Measurements from ENCODE around the gene ACSM2A. TPM values are rescaled to one million over a fixed set of nuclear protein-coding genes. Genes with fewer than 3 reads are reported as not detected.

ACSM2A gene
- total and polyA plus RNA-seq, 2 donors (not counting 1 experiment from before 2014, with no cell fraction given), result not detected

DNA sequence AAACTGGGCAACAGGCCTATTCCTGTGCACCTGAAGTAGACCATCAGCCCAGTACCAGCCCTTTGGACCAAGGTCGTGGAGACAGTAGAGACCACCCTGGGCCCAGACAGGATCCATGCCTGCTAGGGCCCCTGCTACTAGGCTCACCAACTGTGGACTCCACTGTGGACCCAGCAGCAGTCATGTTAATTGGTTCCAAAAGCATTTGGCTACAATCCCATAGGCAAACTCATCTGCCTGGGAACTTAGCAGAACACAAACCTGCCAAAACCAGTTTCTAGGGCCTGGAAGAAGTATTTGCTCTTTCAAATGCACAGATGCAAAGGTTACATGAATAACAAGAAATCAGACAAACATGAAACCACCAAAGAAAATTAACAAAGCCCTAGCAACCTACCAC is 53.1 kb downstream of the ACSM2A start:
- DNase-seq (ENCODE audit: low read depth in 2 of 2), result no peak
- Histone ChIP-seq H3K4me1 (ENCODE audit: control insufficient read depth, extremely low read depth, insufficient read depth, low read length) (no peaks in the 10 kb centered on the region), H3K4me3 (replicated peaks in 1 of 4; ENCODE audit: control extremely low read depth in 1 of 4, insufficient read depth in 1 of 4, low read depth in 3 of 4, low read length in 4 of 4) (no peak overlapping the region), H3K4me2 (ENCODE audit: extremely low read depth, insufficient read depth, low read length) (no peak overlapping the region), H3K9me3 (ENCODE audit: control insufficient read depth, insufficient read depth, low read depth, low read length) (no peaks in the 10 kb centered on the region), H3K9ac (ENCODE audit: insufficient read depth, low read length) (no peak overlapping the region), H3K79me2 (ENCODE audit: control insufficient read depth, insufficient read depth, low read length) (no peaks in the 10 kb centered on the region), H3K27ac (ENCODE audit: insufficient read depth, low read length) (no peak overlapping the region), H4K20me1 (ENCODE audit: control insufficient read depth, extremely low read depth, insufficient read depth, low read length) (no peaks in the 10 kb centered on the region), H3K36me3 (ENCODE audit: control insufficient read depth, insufficient read depth, low read length) (no peaks in the 10 kb centered on the region), H3K27me3 (ENCODE audit: control insufficient read depth, insufficient read depth, low read length) (no peaks in the 10 kb centered on the region), H2AFZ (ENCODE audit: low read length) (no peak overlapping the region)
- TF ChIP-seq, protein P1, sequence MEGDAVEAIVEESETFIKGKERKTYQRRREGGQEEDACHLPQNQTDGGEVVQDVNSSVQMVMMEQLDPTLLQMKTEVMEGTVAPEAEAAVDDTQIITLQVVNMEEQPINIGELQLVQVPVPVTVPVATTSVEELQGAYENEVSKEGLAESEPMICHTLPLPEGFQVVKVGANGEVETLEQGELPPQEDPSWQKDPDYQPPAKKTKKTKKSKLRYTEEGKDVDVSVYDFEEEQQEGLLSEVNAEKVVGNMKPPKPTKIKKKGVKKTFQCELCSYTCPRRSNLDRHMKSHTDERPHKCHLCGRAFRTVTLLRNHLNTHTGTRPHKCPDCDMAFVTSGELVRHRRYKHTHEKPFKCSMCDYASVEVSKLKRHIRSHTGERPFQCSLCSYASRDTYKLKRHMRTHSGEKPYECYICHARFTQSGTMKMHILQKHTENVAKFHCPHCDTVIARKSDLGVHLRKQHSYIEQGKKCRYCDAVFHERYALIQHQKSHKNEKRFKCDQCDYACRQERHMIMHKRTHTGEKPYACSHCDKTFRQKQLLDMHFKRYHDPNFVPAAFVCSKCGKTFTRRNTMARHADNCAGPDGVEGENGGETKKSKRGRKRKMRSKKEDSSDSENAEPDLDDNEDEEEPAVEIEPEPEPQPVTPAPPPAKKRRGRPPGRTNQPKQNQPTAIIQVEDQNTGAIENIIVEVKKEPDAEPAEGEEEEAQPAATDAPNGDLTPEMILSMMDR (conservative IDR thresholded peaks at IDR 0.05 in 1 of 2, IDR thresholded peaks at IDR 0.05 in 1 of 2; ENCODE audit: low read depth in 1 of 2, low read length in 2 of 2), result no peak
- no peak for TF ChIP-seq EZH2 (IDR thresholded peaks at IDR 0.05; ENCODE audit: low read length, missing control alignments)

DNA sequence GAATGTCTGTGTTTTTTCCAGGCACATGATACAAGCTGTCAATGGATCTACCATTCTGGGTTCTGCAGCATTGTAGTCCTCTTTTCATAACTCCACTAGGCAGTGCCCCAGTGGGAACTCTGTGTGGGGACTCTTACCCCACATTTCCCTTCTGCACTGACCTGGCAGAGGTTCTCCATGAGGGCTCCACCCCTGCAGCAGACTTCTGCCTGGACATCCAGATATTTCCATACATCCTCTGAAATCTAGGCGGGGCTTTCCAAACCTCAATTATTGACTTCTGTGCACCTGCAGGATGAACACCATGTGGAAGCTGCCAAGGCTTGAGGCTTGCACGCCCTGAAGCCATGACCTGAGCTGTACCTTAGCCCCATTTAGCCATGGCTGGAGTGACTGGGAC is 56.0 kb downstream of the ACSM2A start:
- Histone ChIP-seq H3K36me3 (ENCODE audit: control insufficient read depth, insufficient read depth, low read length) (no peaks in the 10 kb centered on the region), H3K4me3 (replicated peaks in 1 of 4; ENCODE audit: control extremely low read depth in 1 of 4, insufficient read depth in 1 of 4, low read depth in 3 of 4, low read length in 4 of 4) (no peak overlapping the region), H3K79me2 (ENCODE audit: control insufficient read depth, insufficient read depth, low read length) (no peaks in the 10 kb centered on the region), H3K4me1 (ENCODE audit: control insufficient read depth, extremely low read depth, insufficient read depth, low read length) (no peaks in the 10 kb centered on the region), H3K9me3 (ENCODE audit: control insufficient read depth, insufficient read depth, low read depth, low read length) (no peaks in the 10 kb centered on the region), H3K27me3 (ENCODE audit: control insufficient read depth, insufficient read depth, low read length) (no peaks in the 10 kb centered on the region), H3K9ac (ENCODE audit: insufficient read depth, low read length) (no peak overlapping the region), H4K20me1 (ENCODE audit: control insufficient read depth, extremely low read depth, insufficient read depth, low read length) (no peaks in the 10 kb centered on the region), H3K27ac (ENCODE audit: insufficient read depth, low read length) (no peak overlapping the region), H2AFZ (ENCODE audit: low read length) (no peak overlapping the region), H3K4me2 (ENCODE audit: extremely low read depth, insufficient read depth, low read length) (no peak overlapping the region)
- TF ChIP-seq, protein P1 (conservative IDR thresholded peaks at IDR 0.05 in 1 of 2, IDR thresholded peaks at IDR 0.05 in 1 of 2; ENCODE audit: low read depth in 1 of 2, low read length in 2 of 2), result no peak
- TF ChIP-seq EZH2 (IDR thresholded peaks at IDR 0.05; ENCODE audit: low read length, missing control alignments), result no peak
- DNase-seq (ENCODE audit: low read depth in 2 of 2), result no peak

DNA sequence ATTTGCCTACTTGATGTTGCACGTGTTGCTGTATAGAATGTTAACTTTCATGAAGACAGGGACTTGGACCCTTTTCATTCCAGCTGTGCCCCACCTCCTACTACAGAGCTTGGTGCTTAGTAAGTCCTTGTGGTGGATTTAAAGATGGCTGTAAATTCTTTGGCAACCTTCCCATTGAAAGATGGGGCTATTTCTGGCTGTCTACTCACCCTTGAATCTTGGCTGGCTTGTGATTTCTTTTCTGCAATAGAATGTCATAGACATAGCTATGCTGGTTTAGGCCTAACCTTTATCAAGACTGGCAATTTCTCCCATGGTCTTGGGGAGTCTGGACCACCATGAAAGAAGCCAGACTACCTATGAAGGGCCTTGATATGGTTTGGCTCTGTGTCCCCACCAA is 59.0 kb downstream of the ACSM2A start:
- Histone ChIP-seq H3K9ac (ENCODE audit: insufficient read depth, low read length) (no peak overlapping the region), H3K79me2 (ENCODE audit: control insufficient read depth, insufficient read depth, low read length) (no peaks in the 10 kb centered on the region), H3K4me1 (ENCODE audit: control insufficient read depth, extremely low read depth, insufficient read depth, low read length) (no peaks in the 10 kb centered on the region), H3K9me3 (ENCODE audit: control insufficient read depth, insufficient read depth, low read depth, low read length) (no peaks in the 10 kb centered on the region), H3K36me3 (ENCODE audit: control insufficient read depth, insufficient read depth, low read length) (no peaks in the 10 kb centered on the region), H4K20me1 (ENCODE audit: control insufficient read depth, extremely low read depth, insufficient read depth, low read length) (no peaks in the 10 kb centered on the region), H2AFZ (ENCODE audit: low read length) (no peak overlapping the region), H3K27me3 (ENCODE audit: control insufficient read depth, insufficient read depth, low read length) (no peaks in the 10 kb centered on the region), H3K27ac (ENCODE audit: insufficient read depth, low read length) (no peak overlapping the region), H3K4me3 (replicated peaks in 1 of 4; ENCODE audit: control extremely low read depth in 1 of 4, insufficient read depth in 1 of 4, low read depth in 3 of 4, low read length in 4 of 4) (no peak overlapping the region), H3K4me2 (ENCODE audit: extremely low read depth, insufficient read depth, low read length) (no peak overlapping the region)
- no peak for DNase-seq (ENCODE audit: low read depth in 2 of 2)
- TF ChIP-seq, protein P1 (conservative IDR thresholded peaks at IDR 0.05 in 1 of 2, IDR thresholded peaks at IDR 0.05 in 1 of 2; ENCODE audit: low read depth in 1 of 2, low read length in 2 of 2), result no peak
- TF ChIP-seq EZH2 (IDR thresholded peaks at IDR 0.05; ENCODE audit: low read length, missing control alignments), result no peak
